CD4-positive, alpha-beta T cell treated with Interleukin-15 for 4 hours (primary cell): ENCODE results near the gene SLC9A7.
"Not testable (repeated sequence)": the region's sequence is repeated elsewhere in the genome, so short reads cannot be mapped to it uniquely, and the experiment has no call there.

Source experiments
- DNase-seq: peaks from one replicate; pipeline ENCODE4 v3.0.0-alpha.2; 2020; ENCODE audit warnings: low spot score

The SLC9A7 gene

DNA sequence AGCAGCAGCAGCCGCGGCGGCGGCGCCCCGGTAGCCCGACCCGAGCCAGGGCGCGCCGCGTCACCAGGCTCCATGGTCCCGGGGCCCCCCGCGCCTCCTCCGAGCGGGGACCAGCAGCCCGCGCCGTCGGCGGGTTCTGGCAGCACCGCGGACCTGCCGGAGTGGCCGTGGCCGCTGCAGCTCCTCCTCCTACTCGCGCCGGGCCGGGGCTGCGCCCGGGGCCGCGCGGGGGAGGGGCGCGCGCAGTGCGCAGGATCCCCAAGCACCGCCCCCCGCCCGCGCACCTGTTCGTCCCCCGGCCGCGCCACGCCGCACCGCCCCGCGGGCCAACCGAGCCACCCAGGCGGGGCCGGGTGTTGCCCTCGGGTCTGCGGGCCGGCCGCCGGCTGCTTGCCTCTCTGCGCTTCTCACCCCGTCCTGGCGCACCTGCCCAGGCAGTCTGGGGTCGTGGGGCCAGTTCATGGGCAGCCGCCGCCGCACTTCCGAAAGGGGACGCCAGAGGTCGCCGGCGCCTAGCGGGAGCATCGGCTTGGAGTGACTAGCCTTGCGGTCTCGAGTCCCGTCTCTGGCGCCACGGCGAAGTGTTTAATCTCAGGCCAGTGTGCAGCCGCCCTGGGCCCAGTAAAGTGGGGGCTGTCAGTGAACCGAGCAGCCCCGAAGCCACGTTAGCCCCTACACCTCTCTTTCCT lies at the start of gene SLC9A7:
Gene SLC9A7 (minus strand): TSS at position 163 of the 689 bp plus-strand sequence. CDS start 89 bp downstream, at position 74.
- peak; percentile 78 for DNase-seq

DNA sequence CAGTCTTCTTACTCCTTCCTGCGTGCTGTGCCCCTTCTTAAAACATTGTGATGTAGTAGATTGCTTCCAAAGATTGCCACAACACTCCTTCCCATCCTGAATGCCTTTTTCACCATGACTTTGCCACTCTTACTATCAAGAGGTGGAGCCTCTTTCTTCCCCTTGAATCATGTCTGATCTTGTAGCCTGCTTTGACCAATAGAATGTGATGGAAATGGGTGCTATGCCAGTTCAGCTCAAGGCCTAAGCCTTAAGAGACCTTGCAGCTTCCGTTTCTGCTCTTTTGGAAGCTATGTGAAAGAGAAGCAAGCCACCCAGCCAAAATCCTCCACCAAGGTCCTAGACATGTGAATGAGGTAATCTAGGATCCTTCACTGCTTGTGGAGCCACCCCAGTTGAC lies 46.4 kb upstream of the SLC9A7 start:
- DNase-seq = no peak

DNA sequence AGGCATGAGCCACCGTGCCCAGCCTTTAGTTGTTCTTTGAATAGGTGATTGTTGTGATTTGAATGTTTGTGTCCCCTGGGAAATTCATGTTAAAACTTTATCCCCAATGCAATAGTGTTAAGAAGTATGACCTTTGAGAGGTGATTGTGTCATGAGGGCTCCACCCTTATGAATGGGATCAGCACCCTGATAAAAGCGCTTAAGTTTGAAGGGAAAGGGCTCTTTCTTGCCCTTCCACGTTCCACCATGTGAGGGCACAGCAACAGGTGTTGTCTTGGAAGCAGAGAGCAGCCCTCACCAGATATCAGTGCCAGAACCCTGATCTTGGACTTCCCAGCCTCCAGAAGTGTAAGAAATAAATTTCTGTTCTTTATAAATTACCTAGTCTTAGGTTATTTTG lies 44.2 kb upstream of the SLC9A7 start:
- DNase-seq = no peak

DNA sequence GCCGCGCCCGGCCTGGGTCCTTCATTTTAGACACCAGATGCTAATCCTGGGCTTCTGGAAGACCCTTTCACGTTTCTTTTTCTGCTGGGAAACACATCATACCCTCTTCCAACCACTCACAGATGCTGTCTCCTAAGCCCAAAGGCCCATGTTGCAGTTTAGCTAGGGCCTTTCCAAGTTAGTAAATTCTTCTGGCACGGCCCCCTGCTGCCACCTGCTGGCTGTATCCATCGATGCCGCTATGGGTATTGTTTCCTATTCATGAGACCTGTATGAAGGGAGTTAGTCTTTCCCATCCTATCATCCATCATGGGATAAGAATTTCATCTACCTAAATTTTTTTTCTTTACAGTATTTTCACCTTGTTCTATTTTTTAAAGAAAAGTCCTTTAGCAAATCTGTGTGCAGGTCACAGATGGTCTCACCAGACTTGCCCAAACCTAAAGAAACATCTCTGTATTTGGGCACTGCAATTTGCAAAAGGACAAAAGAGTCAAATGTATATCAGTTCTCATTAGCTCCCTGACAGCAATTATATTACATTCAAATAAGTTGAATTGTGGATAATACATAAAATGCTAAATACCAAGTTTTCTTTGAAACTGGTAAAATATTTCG lies 37.8 kb upstream of the SLC9A7 start:
- DNase-seq = peak; percentile 67

DNA sequence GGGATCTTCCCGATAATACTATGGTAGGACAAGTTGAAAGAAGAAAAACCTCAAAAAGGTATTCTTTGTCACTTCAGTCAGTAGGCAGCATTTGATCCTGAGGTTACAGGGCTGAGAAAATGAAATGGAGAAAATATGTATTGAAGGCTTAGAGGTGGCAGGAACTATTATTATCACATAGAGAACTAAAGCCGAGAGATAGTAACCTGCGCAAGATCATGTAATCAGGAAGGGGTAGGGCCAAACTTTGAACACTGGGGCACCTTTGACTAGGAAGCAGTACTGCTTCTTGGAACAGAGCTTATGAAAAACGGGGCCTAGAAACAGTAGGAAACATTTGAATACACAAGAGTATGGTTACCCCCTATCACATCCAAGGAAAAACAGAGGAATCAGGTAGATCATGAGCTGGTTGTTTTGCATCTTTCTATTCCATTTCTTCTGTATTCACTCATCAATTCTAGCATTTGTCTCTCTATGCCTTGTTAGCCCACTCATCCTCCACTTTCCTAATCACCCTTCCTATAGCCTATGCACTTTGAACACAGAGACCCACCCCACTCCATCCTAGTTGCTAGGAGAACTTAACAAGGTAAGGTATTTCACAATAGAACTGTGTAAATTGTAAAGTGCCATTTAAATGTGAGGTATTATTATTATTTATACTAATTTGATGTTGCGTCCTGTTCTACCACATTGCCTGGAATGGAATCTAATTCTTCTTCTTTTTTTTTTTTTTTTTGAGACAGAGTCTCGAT lies 34.6 kb upstream of the SLC9A7 start:
- no peak for DNase-seq

DNA sequence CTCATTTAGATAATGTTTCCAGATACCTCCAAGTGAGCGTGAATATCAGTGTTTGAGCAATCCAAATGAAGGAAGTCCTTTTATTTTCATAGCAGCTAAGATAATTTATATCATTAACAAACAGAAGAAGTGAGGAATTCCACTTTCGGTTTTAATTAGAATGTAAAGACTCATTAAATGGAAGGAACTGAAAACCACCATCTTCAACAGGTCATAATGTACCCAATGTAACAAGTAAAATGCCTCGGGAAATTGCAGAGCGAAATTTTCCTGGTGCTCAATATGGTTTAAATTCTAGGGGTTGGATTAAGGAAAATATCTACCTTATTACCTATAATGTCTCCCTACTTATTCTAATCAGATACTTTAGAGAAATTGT lies 33.9 kb upstream of the SLC9A7 start:
- DNase-seq = no peak

DNA sequence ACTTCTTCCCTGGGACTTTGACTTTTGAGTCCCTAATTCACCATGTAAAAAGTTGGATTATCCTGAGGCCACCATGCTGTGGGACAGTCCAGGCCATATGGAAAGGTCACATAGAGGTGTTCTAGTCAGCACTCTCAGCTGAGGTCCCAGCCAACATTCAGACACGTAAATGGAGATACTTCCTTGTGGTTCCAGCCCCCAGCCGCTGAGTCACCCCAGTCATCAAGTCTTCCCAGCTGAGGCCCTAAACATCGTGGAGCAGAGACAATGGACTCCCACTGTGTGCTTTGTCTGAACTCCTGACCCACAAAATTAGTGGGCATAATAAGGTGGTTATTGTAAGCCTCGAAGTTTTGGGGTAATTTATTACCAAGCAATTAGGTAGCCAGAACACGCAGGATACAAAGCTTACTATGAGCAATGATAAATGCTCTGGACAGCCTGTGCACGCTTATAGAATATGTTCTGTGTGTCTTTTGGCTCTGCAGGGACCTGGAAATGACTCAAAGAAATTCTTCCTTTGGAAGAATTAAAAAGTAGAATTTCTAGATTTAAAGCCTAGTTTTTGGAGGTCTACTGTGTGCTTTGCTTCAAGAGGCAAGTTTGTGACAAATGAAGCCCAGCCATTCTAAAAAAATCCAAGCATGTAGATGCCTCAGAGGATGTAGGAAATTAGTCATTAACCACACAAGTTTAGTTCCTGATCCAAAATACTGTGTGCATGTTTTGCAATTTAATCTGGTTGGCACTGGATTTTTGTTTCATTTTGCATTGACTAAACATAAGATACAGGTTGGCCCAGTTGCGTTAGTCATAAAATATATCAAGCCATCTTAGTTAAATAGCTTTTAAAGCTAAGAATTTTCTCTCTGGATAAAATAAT lies 33.2 kb upstream of the SLC9A7 start:
- DNase-seq = peak; percentile 10

DNA sequence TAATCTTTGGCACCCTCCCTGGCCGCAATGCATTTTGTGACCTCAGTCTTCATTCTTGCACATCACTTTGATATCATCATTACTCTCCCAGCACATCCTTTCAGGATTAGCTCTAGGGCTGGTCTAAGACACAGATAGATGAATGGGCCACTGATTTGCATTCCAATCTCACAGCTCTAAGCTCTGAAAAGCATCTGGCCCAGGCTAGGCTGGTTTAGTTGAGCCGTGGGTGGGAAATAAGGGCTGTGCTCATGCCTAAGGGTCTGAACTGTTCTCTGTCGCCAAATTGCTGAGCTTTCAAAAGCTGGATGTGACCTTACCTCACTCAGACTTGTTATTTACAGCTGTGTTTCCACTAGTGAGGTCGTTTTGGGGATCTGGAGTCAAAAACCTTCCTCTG lies 30.0 kb upstream of the SLC9A7 start:
- no peak for DNase-seq

DNA sequence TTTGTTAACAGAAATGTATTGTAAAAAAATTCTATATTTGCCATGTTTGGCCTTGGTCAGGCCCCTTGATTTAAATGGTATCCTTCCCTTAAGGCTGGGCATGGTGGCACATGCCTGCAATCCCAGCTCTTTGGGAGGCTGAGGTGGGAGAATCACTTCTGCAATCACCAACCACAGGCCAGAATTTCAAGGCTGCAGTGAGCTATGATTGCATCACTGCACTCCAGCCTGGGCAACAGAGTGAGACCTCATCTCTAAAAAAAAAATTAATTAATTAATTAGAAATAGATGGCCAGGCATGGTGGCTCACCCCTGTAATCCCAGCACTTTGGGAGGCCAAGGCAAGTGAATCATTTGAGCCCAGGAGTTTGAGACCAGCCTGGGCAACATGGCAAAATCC lies 25.5 kb upstream of the SLC9A7 start:
- not testable (repeated sequence) for DNase-seq

DNA sequence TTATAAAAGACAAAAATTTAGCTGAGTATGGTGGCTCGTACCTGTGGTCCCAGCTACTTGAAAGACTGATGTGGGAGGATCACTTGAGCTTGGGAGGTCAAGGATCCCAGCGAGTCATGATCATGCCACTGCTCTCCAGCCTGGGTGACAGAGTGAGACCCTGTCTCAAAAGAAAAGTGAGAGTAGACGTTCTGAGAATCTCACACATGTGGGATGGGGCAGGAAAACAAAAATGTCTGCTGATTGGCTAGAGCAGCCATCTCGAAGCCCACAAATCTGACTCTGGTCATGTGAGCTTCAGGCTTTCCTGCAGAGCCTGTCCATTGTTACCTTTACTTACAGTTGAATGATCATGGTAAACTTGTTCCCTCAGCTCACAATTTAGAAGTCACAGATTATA lies 23.1 kb upstream of the SLC9A7 start:
- DNase-seq = no peak

DNA sequence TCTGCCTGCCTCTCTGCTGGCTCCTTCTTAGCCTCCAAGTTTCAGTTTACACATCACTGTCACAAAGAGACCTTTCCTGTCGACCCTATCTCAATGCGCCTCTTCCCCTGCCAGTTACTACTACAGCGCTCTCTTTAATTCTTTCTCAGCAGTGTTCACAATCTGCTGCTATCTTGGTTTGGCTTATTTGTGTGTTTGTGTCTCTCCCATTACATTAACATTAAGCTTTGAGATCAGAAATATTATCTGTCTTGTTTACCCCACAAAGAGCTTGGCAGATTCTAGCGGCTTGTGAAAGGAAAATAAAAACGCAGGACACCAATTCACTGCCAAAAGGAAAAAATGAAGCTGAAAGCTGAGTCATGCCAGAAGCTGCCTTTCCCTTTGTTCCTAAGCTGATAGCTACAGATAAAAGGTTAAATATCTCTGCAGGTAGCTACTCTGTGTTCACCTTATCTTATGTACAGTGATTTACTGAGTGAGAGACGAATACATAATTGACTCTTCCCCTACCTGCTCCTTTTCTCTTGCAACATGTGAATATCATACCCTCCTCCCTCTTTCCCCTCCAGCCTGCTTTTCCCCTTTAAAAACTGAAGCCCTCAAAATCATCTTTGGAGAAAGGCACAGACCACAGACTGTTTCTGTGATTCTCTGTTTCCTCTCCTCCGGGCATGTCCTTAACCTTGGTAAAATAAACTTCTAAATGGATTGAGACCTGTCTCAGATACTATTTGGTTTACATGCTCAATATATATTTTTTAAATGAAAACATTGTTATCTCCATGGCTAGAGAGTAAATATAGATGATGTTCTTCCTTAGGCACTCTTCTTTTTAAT lies 19.3 kb upstream of the SLC9A7 start:
- no peak for DNase-seq

DNA sequence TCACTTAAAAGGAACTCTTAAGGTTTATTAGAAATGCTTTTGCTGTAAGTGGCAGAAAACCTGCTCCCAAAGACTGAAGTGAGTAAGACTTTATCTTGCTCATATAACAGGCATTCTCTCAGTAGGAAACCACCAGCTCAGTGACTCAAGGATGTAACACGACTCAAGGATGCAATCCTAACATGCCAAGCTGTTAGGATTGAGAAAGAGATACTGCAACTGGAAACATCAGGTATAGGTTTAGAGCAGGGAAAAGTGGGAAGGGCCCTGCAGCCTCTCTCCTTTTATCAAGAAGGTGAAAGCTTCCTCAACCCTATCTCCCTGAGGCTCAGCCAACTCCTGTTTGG lies 11.9 kb upstream of the SLC9A7 start:
- no peak for DNase-seq

DNA sequence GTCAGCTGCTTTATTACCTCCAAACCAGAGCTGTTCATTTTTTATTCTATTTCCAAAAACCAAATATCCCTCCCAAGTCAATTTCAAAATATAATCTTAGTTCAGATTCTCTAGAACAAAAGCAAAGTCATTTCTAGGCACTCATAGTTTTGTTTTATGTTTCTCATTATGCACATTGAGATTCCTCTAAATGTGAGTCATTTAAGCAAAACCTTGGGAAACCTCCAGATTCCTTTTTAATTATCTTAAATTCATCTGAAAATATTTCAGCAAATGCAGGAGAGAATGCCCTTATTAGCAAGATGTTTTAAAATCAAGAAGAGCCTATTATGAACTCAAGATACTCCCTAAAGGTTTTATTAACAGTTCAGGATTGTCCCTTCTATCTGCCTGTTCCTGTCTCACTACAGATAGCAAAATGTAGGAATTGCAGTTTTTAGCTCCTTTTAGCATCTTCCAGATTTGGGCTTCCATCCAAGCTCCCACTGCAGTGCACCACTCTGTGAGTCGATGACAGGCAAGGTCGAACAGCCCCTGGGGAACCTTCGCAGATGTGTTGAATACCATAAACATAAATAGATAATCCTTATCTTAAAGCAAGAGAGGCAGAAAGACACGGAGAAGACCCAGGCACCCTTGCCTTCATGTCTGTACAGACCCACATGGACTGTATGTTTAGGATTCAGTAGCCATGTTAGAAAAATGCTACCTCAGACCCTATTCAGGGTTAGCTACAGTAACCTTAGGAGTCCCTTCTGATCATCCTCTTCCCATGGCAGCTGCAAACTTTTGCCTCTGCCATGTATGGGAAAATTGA lies 11.3 kb upstream of the SLC9A7 start:
- no peak for DNase-seq

DNA sequence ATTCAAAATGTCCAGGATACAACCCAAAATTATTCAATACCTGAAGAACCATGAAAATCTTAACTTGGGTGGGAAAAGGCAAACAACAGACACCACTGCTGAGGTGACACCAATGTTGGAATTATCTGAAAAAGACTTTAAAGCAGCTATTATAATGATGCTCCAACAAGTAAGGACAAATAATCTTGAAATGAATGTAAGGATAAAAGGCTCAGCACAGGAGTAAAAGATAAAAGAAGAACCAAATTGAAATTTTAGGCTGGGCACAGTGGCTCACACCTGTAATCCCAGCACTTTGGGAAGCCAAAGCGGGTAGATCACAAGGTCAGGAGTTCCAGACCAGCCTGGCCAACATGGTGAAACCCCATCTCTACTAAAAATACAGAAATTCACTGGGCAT lies 4.0 kb upstream of the SLC9A7 start:
- DNase-seq = no peak

DNA sequence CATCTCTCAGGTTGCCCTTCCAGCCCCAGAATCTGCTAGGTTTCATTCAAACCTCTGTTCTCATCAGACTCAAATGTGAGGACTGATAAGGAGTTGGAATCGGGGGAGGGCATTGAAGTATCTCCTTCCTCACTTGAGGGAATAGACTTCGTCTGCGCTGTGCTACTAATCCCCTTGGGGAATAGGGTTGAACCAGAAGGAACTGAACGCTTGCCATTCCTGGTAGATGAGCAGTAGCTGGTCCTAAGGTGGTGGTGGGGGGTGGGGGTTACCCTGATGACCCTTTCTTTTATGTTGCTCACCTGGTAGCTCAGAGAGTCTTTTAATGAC lies 692 bp upstream of the SLC9A7 start:
- DNase-seq = no peak

DNA sequence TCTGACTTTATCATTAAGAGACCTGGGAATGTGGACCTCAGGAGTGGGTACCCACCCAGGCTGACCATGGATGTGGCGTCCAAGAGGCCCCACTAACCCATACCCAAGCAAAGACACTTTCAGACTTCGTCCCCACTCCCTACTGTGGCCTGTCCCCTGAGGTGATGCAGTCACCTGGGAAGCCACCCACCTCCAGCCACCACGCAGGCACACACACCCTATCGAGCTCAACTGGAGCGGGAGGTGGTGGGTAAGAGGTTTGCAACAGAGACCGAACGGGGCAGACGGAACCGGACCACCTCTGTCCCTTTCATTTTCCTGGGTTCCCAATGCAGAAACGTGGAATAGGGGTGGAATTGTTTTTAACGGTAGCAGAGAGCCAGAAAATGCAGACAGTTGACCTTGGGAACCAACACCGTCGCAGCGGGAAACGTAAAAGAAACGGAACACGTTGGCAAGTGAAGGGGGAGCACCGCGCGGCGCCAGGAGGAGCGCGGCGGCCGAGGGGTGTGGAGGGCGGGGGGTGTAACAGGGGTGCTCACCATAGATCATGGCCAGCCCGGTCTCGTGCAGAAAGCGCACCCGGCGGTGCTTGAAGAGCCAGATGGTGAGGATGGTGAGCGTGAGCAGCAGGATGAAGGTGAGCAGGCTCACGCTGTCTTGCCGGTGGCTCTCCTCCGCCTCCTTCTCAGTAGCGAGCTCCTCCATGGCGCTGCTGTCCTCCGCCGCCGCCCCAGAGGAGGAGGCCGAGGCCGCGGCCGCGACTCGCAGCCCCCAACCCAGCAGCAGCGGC lies 559 bp downstream of the SLC9A7 start:
- DNase-seq = peak; percentile 1

DNA sequence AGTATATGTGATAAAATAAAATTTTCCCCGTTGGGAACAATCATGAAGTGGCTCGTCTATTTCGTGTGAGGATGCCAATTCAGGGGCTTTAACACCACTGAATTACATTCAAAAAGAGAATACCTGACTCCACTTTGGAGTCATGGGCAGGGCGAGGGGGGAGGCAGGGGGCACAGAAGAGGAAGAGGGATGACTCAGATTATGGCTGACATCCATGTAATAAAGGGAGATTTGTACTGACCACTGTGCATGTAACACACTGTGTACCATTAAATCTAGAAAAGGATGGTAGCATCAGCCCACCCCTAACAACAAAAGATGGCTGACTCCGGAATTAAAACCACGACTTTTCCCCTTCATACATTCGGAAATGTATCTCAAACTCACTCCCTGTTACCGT lies 1.3 kb downstream of the SLC9A7 start:
- no peak for DNase-seq

DNA sequence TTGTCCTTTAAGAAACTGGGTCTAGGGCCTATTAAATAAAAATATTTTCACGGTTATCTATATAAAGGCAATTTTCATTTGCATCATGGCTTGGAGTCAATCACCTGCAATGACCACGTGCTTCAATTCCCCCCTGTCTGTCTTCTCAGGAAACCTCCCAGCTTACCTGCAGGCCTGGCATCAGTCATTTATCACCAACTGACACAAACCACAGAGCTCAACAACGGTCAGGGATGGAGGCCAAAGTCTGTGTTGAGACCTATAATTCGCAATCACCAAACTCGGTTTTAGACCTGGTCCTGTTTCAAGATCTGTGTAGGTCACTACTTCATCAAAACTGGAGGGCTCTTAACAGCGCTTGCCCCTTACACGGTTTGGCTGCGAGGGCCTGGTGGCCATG lies 1.9 kb downstream of the SLC9A7 start:
- DNase-seq = no peak

DNA sequence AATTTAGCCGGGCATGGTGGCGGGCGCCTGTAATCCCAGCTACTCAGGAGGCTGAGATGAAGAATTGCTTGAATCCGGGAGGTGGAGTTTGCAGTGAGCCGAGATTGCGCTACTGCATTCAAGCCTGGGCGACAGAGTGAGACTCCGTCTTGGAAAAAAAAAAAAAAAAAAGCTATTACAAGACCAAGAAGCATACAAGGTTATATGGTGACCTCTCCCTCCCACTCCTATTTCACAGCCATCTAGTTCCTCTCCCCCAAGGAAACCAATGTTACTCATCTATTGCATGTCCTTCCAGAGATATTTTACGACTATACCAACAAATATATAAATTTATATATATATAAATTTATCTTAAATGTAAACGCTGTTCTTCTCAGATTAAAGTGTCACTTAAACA lies 3.2 kb downstream of the SLC9A7 start:
- no peak for DNase-seq

DNA sequence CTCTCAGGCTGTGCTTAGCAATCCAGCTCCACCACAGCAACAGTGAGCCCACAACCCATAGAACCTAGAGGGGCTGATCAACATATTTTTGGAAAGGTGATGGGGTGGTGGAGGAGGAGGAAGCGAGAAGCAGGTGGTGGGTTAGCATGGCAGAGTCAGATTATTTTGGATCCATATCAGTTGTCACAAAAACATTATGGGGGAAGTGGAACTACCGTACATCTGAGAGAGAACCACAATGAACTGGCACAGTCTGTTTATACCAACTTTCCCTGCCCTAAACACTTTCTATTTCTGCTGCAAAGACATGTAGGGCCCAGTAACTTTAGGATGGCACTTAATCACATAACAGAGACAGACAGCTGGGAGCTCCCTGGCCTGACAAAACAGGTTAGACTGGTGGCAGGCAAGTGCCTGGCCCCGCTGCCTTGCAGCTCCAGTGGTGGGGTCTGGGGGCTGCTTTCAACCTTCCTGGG lies 4.3 kb downstream of the SLC9A7 start:
- no peak for DNase-seq
